Neuronal stem cell (in vitro differentiated cells): ENCODE data around the gene RASGRF2.

ENCODE experiments used
- DNase-seq: peaks from one replicate; pipeline ENCODE4 v3.0.0-alpha.2; 2013; ENCODE audit warnings: low spot score
- H2AFZ ChIP-seq: one replicate; pipeline ENCODE4 v1.6.1; 2013; ENCODE audit warnings: mild to moderate bottlenecking, low read length, inconsistent platforms
- H2AK5ac ChIP-seq: 2 replicates; pipeline ENCODE4 v1.6.1; 2013; ENCODE audit warnings: low read depth, mild to moderate bottlenecking, inconsistent platforms, low read length, moderate library complexity, mixed read lengths
- H2BK120ac ChIP-seq: 2 replicates; pipeline ENCODE4 v1.6.1; 2013; ENCODE audit warnings: low read depth, mild to moderate bottlenecking, inconsistent platforms, low read length, moderate library complexity, mixed read lengths
- H2BK12ac ChIP-seq: one replicate; pipeline ENCODE4 v1.6.1; 2013; ENCODE audit warnings: low read length, inconsistent platforms
- H2BK15ac ChIP-seq: 2 replicates; pipeline ENCODE4 v1.6.1; 2013; ENCODE audit warnings: mild to moderate bottlenecking, low read length, inconsistent platforms, mixed read lengths
- H2BK5ac ChIP-seq: one replicate; pipeline ENCODE4 v1.6.1; 2013; ENCODE audit warnings: inconsistent platforms, mild to moderate bottlenecking, low read length, moderate library complexity
- H3K14ac ChIP-seq: one replicate; pipeline ENCODE4 v1.6.1; 2013; ENCODE audit warnings: low read length, inconsistent platforms
- H3K18ac ChIP-seq: 2 replicates; pipeline ENCODE4 v1.6.1; 2013; ENCODE audit warnings: low read length, inconsistent platforms
- H3K23ac ChIP-seq: 2 replicates; pipeline ENCODE4 v1.6.1; 2013; ENCODE audit warnings: low read depth, mild to moderate bottlenecking, mixed read lengths, low read length, inconsistent platforms; ENCODE audit not compliant: poor library complexity
- H3K27ac ChIP-seq: replicated peaks from 3 replicates; pipeline ENCODE4 v1.5.1; 2013; ENCODE audit warnings: low read length, inconsistent platforms
- H3K27me3 ChIP-seq, 3 experiments: 2 replicates each; pipeline ENCODE4 v1.6.1; 2013; ENCODE audit warnings: low read length in 3 of 3, mild to moderate bottlenecking in 2 of 3, inconsistent platforms in 1 of 3, low read depth in 1 of 3, mixed read lengths in 1 of 3, moderate library complexity in 1 of 3; ENCODE audit not compliant: control insufficient read depth in 3 of 3, insufficient read depth in 3 of 3
- H3K36me3 ChIP-seq, 2 donors: replicated peaks in 1 of 2; 2 replicates each; pipeline ENCODE4 v1.6.1; 2013; ENCODE audit warnings: low read length in 2 of 2; ENCODE audit not compliant: control insufficient read depth in 2 of 2, insufficient read depth in 2 of 2
- H3K4ac ChIP-seq: 2 replicates; pipeline ENCODE4 v1.6.1; 2013; ENCODE audit warnings: inconsistent platforms, mild to moderate bottlenecking, low read length, moderate library complexity
- H3K4me1 ChIP-seq, 2 donors: 1 replicate in 1 of 2; 2 replicates in 1 of 2; pipeline ENCODE4 v1.6.1; 2013; ENCODE audit warnings: low read length in 2 of 2, low read depth in 1 of 2; ENCODE audit not compliant: control insufficient read depth in 2 of 2, insufficient read depth in 1 of 2
- H3K4me2 ChIP-seq: one replicate; pipeline ENCODE4 v1.6.1; 2013; ENCODE audit warnings: mild to moderate bottlenecking, low read length, inconsistent platforms; ENCODE audit not compliant: insufficient read depth, poor library complexity, severe bottlenecking
- H3K4me3 ChIP-seq, 2 donors: 2 replicates each; pipeline ENCODE4 v1.5.1; 2013; ENCODE audit warnings: low read length in 2 of 2, mild to moderate bottlenecking in 2 of 2, inconsistent platforms in 1 of 2, moderate library complexity in 1 of 2
- H3K79me1 ChIP-seq: one replicate; pipeline ENCODE4 v1.6.1; 2013; ENCODE audit warnings: low read depth, mild to moderate bottlenecking, inconsistent platforms, low read length, moderate library complexity
- H3K9ac ChIP-seq: one replicate; pipeline ENCODE4 v1.6.1; 2013; ENCODE audit warnings: mild to moderate bottlenecking, low read depth, low read length, inconsistent platforms; ENCODE audit not compliant: poor library complexity
- H3K9me3 ChIP-seq, 2 donors: replicated peaks in 1 of 2; 2 replicates each; pipeline versions ENCODE3 to v1.6.1; 2013; ENCODE audit warnings: low read length in 2 of 2, mild to moderate bottlenecking in 2 of 2, inconsistent platforms in 1 of 2, low read depth in 1 of 2, mixed read lengths in 1 of 2, moderate library complexity in 1 of 2; ENCODE audit not compliant: control insufficient read depth in 2 of 2, insufficient read depth in 1 of 2
- H4K8ac ChIP-seq: one replicate; pipeline ENCODE4 v1.6.1; 2013; ENCODE audit warnings: low read depth, mild to moderate bottlenecking, inconsistent platforms, low read length, moderate library complexity
- H4K91ac ChIP-seq: one replicate; pipeline ENCODE4 v1.6.1; 2013; ENCODE audit warnings: low read length, low read depth, mild to moderate bottlenecking, inconsistent platforms; ENCODE audit not compliant: poor library complexity
- WGBS, 2 donors: extraction: QIAGEN DNeasy Blood & Tissue Kit; methylation state at CpG; one replicate each; pipeline ENCODE4 v1.1.7; 2013; ENCODE audit warnings: missing lambda C conversion rate in 2 of 2, mixed read lengths in 1 of 2; ENCODE audit not compliant: insufficient read length in 2 of 2, insufficient replicate concordance in 1 of 2; ENCODE audit errors: extremely low coverage in 2 of 2; 5-methylcytosine and 5-hydroxymethylcytosine counted together

The RASGRF2 gene

DNA sequence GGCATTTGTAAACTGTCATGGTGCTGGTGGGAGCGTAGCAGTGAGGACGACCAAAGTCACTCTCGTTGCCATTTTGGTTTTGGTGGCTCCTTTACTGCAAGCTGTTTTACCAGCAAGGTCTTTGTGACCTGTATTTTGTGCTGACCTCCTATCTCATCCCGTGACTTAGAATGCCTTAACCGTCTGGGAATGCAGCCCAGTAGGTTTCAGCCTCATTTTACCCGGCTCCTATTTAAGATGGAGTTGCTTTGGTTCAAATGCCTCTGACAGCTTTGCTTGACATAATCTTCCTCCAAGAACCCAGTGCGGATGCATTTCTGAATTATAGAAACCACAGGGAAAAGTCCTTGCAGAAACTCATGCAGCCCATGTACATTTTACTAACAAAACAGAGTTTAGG, 3.9 kb upstream of the RASGRF2 start:
- Histone ChIP-seq H2BK120ac (no peak overlapping the region), H2BK5ac (no peak overlapping the region), H3K9ac (no peak overlapping the region), H2AFZ (no peak overlapping the region), H3K14ac (no peak overlapping the region), H4K91ac (no peak overlapping the region), H3K4me3 (no peak overlapping the region), H2BK12ac (no peak overlapping the region), H4K8ac (no peak overlapping the region), H2BK15ac (no peak overlapping the region), H3K18ac (no peak overlapping the region), H3K27me3 (peaks cover 14 to 68% (median 30%) of the 10 kb centered on the region in 3 experiments), H3K4me1 (peaks cover 5 to 8% of the 10 kb centered on the region in 2 donors), H3K4ac (no peak overlapping the region), H2AK5ac (no peak overlapping the region), H3K27ac (no peak overlapping the region), H3K9me3 (no peaks in the 10 kb centered on the region), H3K23ac (no peak overlapping the region), H3K79me1 (no peaks in the 10 kb centered on the region), H3K36me3 (no peaks in the 10 kb centered on the region), H3K4me2 (no peak overlapping the region)
- no CpG with 5 or more reads among the region's 7 CpGs for WGBS, 2 donors
- DNase-seq = no peak

DNA sequence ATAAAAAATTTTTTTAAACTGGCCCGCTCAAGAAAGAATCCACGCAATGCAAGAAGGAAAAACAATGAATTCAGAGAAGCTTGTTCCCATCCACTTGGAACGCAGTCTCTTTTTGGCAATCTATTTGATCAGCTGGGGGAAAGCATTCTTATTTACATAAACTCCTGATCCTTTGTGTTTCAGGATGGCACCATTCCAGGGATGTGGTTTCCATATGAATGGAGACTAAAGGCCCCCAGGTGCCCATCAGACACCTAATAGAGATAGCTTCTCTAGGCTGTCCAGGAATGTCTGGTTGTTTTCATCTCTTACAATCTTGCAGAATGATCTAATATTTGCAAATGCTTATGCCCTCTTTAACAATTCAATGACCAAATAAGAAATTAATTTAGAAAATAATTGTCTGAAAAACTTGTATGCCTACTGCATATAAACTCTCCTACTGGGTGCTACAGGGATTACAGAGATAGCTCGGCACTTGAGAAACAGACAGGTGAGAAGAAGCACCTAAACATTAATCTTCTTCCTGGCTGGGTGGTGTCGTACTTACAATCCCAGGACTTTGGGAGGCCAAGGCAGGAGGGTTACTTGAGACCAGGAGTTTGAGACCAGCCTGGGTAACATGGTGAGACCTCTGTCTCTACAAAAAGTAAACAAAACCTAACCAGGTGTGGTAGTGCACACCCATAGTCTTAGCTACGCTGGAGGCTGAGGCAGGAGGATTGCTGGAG, 3.0 kb upstream of the RASGRF2 start:
- Histone ChIP-seq H3K36me3 (no peaks in the 10 kb centered on the region), H3K27me3 (peaks cover 14 to 77% (median 37%) of the 10 kb centered on the region in 3 experiments)
- no CpG with 5 or more reads among the region's 6 CpGs for WGBS, 2 donors

DNA sequence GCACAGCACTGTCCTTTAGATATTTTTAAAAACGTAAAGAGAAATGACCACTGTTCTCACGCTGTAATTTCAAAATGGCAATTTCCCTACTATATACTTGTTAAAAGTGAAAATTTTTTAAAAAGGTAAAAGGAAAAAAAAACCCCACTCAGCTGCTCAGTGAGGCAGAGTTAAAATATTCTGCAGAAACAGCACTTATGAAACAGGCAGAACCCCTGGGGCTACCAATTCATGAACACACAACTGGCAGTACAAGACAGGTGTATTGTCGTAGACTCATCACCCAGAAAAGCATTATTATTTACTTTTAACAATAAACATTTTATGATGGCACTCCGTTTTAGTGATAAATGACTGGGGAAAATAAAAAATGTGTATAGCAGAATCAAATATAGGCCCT, 1.5 kb upstream of the RASGRF2 start:
- Histone ChIP-seq H3K18ac (no peak overlapping the region), H3K79me1 (no peaks in the 10 kb centered on the region), H3K9ac (no peak overlapping the region), H3K23ac (no peak overlapping the region), H4K8ac (no peak overlapping the region), H3K27me3 (peaks cover 14 to 91% (median 40%) of the 10 kb centered on the region in 3 experiments), H3K4me1 (peaks cover 5 to 8% of the 10 kb centered on the region in 2 donors), H2BK120ac (no peak overlapping the region), H3K36me3 (no peaks in the 10 kb centered on the region), H4K91ac (no peak overlapping the region), H3K9me3 (no peaks in the 10 kb centered on the region), H2BK12ac (no peak overlapping the region), H2BK5ac (no peak overlapping the region), H3K4me3 (no peak overlapping the region), H3K27ac (no peak overlapping the region), H2AK5ac (no peak overlapping the region), H3K4ac (no peak overlapping the region), H2BK15ac (no peak overlapping the region), H3K4me2 (no peak overlapping the region), H3K14ac (no peak overlapping the region), H2AFZ (no peak overlapping the region)
- no CpG with 5 or more reads among the region's 4 CpGs for WGBS, 2 donors
- no peak for DNase-seq

More for the DNA sequence above, 3.0 kb upstream of the RASGRF2 start:
- H2AK5ac ChIP-seq = no peak overlapping the region
- no peaks in the 10 kb centered on the region for H3K9me3 ChIP-seq
- H2BK120ac ChIP-seq = no peak overlapping the region
- peaks cover 5 to 8% of the 10 kb centered on the region in 2 donors for H3K4me1 ChIP-seq
- no peak overlapping the region for H3K27ac ChIP-seq
- no peak overlapping the region for H3K4ac ChIP-seq
- H2BK12ac ChIP-seq = no peak overlapping the region
- no peak for DNase-seq
- no peak overlapping the region for H3K18ac ChIP-seq
- no peak overlapping the region for H2BK15ac ChIP-seq
- no peak overlapping the region for H3K4me3 ChIP-seq
- H3K4me2 ChIP-seq = no peak overlapping the region
- H4K8ac ChIP-seq = no peak overlapping the region
- no peak overlapping the region for H3K9ac ChIP-seq
- no peak overlapping the region for H4K91ac ChIP-seq
- no peak overlapping the region for H2AFZ ChIP-seq
- no peaks in the 10 kb centered on the region for H3K79me1 ChIP-seq
- no peak overlapping the region for H3K23ac ChIP-seq
- no peak overlapping the region for H2BK5ac ChIP-seq
- H3K14ac ChIP-seq = no peak overlapping the region

DNA sequence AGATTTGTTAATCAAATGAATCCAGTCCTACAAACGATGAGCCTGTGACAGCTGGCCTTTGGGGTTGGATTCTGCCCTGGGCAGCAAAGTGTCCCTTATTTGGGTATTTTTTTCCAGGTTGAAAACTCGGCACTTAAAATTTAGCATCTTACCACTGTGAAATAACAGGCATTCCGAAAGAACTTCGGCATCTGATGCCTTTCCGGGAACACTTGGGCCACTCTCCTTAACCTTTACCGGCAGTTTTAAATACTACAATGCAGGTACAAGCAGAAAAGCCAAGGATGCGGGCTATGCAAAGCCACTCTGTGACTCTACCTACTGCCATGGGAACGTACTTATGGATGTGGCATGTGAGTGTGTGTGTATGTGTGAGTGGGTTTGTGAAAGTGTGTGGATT, 1.0 kb upstream of the RASGRF2 start:
- no peak for DNase-seq
- H2AFZ ChIP-seq = no peak overlapping the region
- H3K4me3 ChIP-seq = no peak overlapping the region
- no peak overlapping the region for H3K14ac ChIP-seq
- H3K27ac ChIP-seq = no peak overlapping the region
- H3K79me1 ChIP-seq = no peaks in the 10 kb centered on the region
- H2BK120ac ChIP-seq = no peak overlapping the region
- no peak overlapping the region for H3K4ac ChIP-seq
- no peak overlapping the region for H2BK12ac ChIP-seq
- H3K9me3 ChIP-seq = no peaks in the 10 kb centered on the region
- no peak overlapping the region for H2AK5ac ChIP-seq
- no peak overlapping the region for H4K8ac ChIP-seq
- no CpG with 5 or more reads among the region's 8 CpGs for whole genome bisulfite sequencing, 2 donors
- no peak overlapping the region for H3K4me2 ChIP-seq
- peaks cover 5 to 8% of the 10 kb centered on the region in 2 donors for H3K4me1 ChIP-seq
- H3K23ac ChIP-seq = no peak overlapping the region
- no peak overlapping the region for H4K91ac ChIP-seq
- H2BK5ac ChIP-seq = no peak overlapping the region
- no peak overlapping the region for H3K9ac ChIP-seq
- no peak overlapping the region for H3K18ac ChIP-seq
- no peak overlapping the region for H2BK15ac ChIP-seq
- peaks cover 14 to 94% (median 40%) of the 10 kb centered on the region in 3 experiments for H3K27me3 ChIP-seq
- H3K36me3 ChIP-seq = no peaks in the 10 kb centered on the region
